Breast epithelium (tissue), 3 donors: ENCODE data around the gene KCNH5.

Source experiments
- POLR2A ChIP-seq: fragments of 450-650 bp; IDR thresholded peaks from one replicate; pipeline ENCODE4 v1.6.1; 2016; ENCODE audit warnings: antibody characterized with exemption, mild to moderate bottlenecking, moderate library complexity
- POLR2AphosphoS5 ChIP-seq, 3 donors: sonication (generic); formaldehyde crosslinking; IDR thresholded peaks; one replicate each; pipeline ENCODE4 v1.6.1; 2017; ENCODE audit warnings: antibody characterized with exemption in 3 of 3
- TF ChIP-seq, protein P1 (sequence below), 3 donors: fragments of 450-650 bp; IDR thresholded peaks; one replicate each; pipeline ENCODE4 v1.5.1; 2016 to 2017; ENCODE audit warnings: antibody characterized with exemption in 3 of 3, mild to moderate bottlenecking in 3 of 3, moderate library complexity in 3 of 3

DNA sequence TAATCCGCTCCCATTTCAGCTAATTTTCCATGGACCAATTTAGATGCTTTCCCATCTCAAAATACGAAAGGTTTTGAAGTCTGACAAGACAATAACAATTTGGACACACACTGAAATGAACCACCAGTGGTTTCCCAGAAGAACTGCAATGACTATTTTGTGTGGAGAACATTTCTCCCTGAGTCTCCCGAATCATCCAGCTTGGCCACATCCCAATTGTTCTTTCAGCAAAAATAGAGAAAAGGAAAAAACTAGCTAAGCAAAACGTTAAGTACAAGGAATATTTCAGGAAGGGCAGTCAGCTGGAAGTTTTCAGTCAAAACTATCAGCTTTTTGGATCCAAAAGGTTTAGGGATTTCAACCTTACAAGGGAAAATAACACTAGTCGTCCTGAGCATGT, 390.6 kb downstream of the KCNH5 start:
- no peak for TF ChIP-seq POLR2A
- TF ChIP-seq, protein P1, sequence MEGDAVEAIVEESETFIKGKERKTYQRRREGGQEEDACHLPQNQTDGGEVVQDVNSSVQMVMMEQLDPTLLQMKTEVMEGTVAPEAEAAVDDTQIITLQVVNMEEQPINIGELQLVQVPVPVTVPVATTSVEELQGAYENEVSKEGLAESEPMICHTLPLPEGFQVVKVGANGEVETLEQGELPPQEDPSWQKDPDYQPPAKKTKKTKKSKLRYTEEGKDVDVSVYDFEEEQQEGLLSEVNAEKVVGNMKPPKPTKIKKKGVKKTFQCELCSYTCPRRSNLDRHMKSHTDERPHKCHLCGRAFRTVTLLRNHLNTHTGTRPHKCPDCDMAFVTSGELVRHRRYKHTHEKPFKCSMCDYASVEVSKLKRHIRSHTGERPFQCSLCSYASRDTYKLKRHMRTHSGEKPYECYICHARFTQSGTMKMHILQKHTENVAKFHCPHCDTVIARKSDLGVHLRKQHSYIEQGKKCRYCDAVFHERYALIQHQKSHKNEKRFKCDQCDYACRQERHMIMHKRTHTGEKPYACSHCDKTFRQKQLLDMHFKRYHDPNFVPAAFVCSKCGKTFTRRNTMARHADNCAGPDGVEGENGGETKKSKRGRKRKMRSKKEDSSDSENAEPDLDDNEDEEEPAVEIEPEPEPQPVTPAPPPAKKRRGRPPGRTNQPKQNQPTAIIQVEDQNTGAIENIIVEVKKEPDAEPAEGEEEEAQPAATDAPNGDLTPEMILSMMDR (IDR thresholded peaks at IDR 0.05): no peak
- TF ChIP-seq POLR2AphosphoS5 (IDR thresholded peaks at IDR 0.05): no peak
